GM18951 (cell line): ENCODE data around the gene BBOX1.
"Not testable (repeated sequence)": the region's sequence is repeated elsewhere in the genome, so short reads cannot be mapped to it uniquely, and the experiment has no call there.

Experiments
- POLR2A ChIP-seq: IDR thresholded peaks from 4 replicates; pipeline ENCODE4 v1.6.1; 2011; ENCODE audit warnings: mild to moderate bottlenecking; ENCODE audit not compliant: insufficient read length, insufficient read depth; ENCODE audit errors: extremely low read depth
- in situ Hi-C: fragments of 300-500 bp; cut with MboI; formaldehyde crosslinking; loops from one replicate; pipeline ENCODE4 v1.12.0; 2022; ENCODE audit warnings: low sequenced_read_pairs, mixed read lengths, inconsistent platforms; ENCODE audit not compliant: unreplicated experiment

BBOX1 gene

DNA sequence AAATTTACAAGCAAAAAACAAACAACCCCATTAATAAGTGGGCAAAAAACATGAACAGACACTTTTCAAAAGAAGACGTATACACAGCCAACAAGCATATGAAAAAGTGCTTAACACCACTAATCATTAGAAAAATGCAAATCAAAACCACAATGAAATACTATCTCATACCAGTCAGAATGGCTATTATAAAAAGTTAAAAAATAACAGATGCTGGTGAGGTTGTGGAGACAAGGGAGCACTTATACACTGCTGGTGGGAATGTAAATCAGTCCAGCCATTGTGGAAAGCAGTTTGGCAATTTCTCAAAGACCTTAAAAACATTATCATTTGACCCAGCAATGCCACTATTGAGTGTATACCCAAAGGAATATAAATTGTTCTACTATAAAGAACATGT is 72.3 kb downstream of the BBOX1 start:
- TF ChIP-seq POLR2A, result no peak
- in situ Hi-C loops, result no loop called here

DNA sequence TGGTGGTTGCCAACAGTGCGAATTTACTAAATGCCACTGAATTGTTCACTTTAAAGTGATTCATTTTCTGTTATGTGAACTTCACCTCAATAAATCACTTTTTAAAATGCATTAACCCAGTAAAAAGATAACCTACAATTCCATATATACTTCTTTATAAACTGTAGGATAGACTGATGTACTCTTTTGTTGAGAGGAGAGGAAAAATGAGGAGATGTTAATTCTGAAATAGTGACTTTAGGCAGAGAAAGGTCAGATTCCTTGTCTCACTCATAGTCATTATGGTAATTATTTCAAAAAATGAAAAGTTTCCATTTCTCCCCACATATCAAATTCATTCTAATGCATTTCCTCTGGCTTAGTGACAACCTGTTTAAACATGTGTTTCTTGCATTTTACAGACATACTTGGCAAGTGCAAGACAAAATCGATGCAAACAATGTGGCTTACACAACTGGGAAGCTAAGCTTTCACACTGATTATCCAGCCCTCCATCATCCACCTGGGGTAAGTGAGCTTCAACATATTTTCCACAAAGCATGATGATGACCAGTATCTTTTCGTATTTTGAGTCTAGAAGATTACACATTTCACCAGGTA is 74.5 kb downstream of the BBOX1 start:
- no peak for TF ChIP-seq POLR2A
- in situ Hi-C loops, result no loop called here

DNA sequence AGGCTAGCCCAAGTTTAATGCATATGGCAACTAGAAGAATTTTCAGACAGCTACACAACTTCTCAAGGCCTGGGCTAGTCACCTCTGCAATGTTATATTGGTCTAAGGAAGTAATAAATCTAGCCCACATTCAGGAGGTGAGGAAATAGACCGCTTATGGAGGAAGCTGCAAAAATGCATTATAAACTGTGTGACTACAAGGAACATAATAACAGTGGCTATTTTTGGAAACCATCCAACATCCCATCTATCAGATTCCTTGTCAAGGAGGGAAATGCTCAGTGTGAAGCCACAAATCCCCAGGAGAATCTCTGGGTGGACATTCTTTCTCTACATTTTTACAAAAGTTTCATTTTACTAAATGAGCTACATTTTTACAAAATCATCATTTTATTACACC is 76.1 kb downstream of the BBOX1 start:
- in situ Hi-C loops, result no loop called here

DNA sequence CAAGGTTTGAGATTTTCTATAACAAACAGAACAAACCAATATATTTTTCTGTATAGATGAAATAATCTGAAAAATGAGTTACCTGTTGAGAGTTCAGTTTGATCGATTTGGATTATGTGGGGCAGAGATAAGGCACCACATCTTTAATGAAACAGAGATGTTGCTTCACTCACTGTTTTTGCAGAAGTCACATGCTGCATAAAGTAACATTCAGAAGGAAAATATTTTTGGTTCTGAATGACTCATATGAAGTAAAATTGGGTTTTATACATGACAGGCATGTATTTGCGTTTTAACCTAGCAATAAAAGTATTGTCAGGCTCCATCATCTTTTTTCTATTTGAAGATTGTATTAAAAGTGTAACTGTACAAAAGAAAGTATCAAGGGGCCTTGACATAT is 77.8 kb downstream of the BBOX1 start:
- no peak for TF ChIP-seq POLR2A
- in situ Hi-C loops, result no loop called here

More for the DNA sequence above, 76.1 kb downstream of the BBOX1 start:
- no peak for TF ChIP-seq POLR2A

DNA sequence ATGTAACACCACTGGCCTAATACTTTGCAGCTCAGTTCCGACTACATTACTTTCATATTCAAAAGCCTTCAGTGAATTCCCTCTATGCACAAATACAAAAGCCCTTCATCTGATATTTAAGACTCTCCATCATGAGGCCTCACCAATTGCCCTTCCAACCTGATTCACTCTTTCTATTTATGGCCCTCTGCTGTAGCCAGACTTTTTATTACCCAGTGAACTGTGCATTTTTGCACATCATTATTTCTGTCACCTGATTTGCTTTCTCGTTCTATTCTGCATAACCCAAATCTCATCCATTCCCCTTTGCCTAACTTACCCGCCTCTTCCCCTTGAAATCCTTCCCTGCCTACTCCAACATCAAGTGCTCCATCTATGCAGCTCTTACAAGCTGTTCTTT is 78.3 kb downstream of the BBOX1 start:
- TF ChIP-seq POLR2A, result no peak
- in situ Hi-C loops, result no loop called here

DNA sequence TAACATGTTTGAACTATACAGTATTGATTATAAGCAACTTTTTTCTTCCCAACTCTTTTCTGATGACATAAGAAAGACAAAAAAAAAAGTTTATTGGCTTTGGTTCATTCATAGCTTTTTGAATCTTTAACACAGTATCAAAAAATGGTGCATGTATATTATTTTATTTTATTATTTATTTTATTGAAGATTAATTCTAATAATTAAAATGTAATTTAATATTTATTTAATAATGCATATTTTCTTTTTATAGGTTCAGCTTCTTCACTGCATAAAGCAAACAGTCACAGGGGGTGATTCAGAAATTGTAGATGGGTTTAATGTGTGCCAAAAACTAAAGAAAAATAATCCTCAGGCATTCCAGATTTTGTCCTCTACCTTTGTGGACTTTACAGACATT is 78.8 kb downstream of the BBOX1 start:
- in situ Hi-C loops, result no loop called here
- no peak for TF ChIP-seq POLR2A

DNA sequence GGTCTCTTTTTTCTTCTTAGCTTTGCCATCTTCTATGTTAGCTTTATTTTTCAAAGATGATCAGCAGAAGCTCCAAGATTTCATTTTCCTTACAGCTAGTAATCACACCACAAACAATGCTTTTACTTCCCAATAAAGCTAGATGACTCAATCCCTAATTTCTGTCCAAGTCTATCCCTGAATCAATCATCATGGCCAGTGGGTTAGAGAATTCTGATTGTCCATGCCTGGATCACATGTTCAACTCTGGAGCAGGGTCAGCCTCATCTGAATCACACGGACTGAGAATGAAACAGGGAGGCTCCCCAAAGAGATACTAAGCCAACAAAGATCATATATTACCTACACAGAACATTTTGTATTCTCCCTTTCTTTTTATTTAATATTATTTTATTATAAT is 79.6 kb downstream of the BBOX1 start:
- TF ChIP-seq POLR2A, result no peak
- in situ Hi-C loops, result no loop called here

DNA sequence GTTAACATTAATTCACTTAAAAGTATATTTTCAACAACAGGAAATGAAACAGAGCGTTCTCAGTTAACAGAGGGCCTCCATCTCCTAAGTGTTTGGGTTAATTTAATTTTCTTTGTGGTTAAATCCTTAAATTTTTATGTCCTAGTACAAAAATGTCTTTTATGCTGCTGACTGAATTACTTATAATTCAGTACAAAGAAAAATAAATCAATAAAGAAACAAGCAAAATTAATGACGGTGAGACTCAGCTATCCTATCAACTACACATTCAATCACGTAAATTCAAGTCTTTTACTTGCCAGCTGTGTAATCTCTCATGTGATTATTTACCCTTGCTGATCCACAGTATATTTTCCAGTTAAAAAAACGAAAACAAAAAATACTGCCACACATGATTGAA is 81.4 kb downstream of the BBOX1 start:
- in situ Hi-C loops, result no loop called here
- TF ChIP-seq POLR2A, result no peak

DNA sequence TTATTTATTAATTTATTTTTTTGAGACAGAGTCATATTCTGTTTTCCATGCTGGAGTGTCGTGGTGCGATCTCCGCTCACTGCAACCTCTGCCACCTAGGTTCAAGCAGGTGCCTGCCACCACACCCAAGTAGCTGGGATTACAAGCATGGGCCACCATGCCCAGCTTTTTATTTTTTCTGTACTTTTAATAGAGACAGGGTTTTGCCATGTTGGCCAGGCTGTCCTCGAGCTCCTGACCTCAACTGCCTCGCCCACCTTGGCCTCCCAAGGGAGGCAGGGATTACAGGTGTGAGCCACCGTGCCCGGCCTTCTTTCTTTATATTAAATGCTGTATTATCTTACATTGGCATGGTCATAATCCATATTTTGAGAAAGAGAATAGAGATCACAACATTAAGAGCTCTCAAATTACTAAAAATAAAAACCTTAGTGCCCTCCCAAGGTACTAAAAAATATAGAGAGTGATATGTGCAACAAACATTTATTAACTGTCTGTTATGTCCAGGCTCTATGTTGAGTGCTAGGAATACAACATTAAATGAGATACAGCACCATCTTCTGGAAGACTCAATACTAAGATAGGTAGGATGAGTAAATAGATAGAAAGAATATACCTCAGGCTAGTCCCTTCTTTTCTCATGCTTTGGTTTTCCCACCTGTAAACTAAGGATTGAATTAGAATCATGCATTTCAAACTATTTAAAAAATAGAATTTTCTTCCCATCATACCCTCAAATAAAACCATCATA is 84.1 kb downstream of the BBOX1 start:
- in situ Hi-C loops, result no loop called here

DNA sequence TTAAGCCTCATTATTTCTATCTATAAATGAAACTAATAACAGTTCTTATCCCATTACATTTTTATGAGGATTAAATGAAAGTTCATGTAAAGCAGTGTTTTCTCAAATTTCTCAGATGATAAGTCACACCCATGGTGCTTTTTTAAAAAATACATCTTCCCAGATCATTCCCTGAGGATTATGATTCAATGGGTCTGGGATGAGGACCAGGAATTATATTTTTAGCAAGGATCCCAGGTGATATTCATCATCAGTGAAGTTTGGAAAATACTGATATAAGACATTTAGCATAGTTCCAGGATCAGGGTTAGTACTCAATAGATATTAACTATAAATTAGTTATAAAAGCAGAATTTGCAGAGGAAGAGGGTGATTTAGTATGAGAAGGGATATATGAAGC is 89.1 kb downstream of the BBOX1 start:
- TF ChIP-seq POLR2A, result no peak
- in situ Hi-C loops, result no loop called here

More for the DNA sequence above, 84.1 kb downstream of the BBOX1 start:
- TF ChIP-seq POLR2A, result no peak

DNA sequence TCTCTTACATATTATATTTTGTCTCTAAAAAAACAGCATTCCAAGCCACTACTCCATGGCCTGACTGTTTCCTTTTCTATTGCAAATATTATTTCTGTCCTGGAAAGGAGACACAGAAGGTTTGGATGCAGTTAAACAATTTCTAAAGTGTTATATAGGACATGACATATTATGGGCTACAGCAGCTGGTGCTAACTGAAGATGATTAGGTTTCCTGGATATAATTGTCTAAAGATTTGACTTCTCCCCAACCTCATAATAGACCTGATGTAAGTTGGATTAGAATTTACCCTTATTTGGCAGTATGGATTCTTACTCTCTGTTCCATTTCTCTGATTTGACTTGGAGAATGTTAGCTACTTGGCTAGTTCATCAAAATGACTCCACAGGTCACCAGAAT is 90.2 kb downstream of the BBOX1 start:
- in situ Hi-C loops, result no loop called here
- TF ChIP-seq POLR2A, result no peak

DNA sequence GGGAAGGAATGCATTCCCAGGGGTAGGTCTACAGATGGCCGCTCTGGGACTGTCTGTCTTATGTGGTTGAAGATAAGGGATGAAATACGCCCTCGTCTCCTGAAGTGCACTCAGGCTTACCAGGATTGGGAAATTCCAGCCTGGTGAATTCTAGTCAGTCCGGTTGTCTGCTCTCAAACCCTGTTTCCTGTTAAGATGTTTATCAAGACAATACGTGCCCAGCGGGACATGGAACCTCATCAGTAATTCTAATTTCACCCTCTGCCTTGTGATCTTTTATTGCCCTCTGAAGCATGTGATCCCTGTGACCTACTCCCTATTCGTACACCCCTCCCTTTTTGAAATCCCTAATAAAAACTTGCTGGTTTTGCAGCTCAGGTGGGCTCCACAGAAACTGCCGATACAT is 95.3 kb downstream of the BBOX1 start:
- in situ Hi-C loops, result not testable (repeated sequence)

DNA sequence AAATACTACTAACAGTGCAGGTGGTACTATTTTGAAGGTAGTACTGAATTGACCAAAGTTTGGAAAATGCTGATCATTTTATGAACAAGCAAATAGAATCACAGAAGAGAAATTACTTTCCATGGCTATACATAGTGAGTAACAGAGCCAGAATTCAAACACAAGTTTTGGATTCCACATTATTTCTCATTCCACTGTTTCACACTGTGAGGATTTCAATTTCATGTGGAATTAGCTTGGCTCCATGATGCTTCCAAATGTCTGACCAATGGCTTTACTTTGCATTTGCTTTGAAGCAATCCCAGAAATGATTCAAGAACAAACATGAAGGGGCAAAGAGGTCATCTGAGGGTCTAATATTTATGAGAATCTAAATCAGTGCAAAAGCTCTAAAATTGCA is 98.1 kb downstream of the BBOX1 start:
- in situ Hi-C loops, result no loop called here
- TF ChIP-seq POLR2A, result no peak

DNA sequence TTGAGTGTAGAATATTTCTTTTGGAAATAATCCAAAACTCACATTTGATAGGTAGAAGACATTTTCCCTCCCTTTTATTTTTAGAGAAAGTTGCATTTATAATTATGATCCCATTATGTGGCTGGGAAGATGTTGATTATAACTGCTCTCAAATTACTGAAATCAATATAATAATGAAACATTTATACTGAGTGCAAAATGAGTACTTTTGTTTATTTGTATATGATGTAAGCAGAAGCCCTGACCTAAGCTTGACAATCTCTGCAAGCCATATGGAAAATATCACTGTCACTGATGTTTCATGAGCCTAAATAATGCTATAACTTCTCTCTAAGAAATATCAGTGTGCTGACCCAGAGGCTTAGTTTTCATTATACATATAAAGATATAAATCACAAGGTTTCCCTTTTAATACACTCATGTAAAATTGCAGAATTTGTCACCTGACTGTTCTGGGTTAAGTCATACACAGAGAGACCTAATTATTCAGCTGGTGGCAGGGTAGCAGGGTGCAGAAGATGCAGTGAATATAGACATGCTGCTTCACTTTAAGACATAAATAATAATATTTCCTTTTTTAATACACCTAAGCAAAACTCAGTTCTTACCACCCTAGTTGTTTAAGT is 99.2 kb downstream of the BBOX1 start:
- in situ Hi-C loops, result no loop called here
- no peak for TF ChIP-seq POLR2A
